ENCODE measurements around the gene RRM2. TPM values are rescaled to one million over a fixed set of nuclear protein-coding genes. Genes with fewer than 3 reads are reported as not detected.

RRM2 gene
- total and polyA plus RNA-seq, 8 donors = 1.2 to 30.3 (median 12.8) TPM

- no peaks in the 10 kb centered on the region for H3K36me3 ChIP-seq
- H3K27ac ChIP-seq = no peak overlapping the region
- H3K4me3 ChIP-seq = no peak overlapping the region
- WGBS, 5 donors = 81 to 91% (median 89%) methylated on average over 13 to 18 of the region's 18 CpGs
- no peaks in the 10 kb centered on the region for H3K27me3 ChIP-seq
- no peaks in the 10 kb centered on the region for H3K9me3 ChIP-seq
- no peak for DNase-seq
- TF ChIP-seq POLR2AphosphoS5 (IDR thresholded peaks at IDR 0.05) = no peak
- TF ChIP-seq POLR2A (IDR thresholded peaks at IDR 0.05) = no peak
- no peak for TF ChIP-seq CTCF (IDR thresholded peaks at IDR 0.05)
- no peak for TF ChIP-seq EP300 (IDR thresholded peaks at IDR 0.05)
- no peaks in the 10 kb centered on the region for H3K4me1 ChIP-seq
- intact Hi-C loops (cut with DNase I; ENCODE audit: low total_unique reads) = no loop called here
These were observed 41.3 kb downstream of the RRM2 start for GRCh38 chr2:10163498-10164486.

GRCh38 chr2:10164601-10165000 is 42.1 kb downstream of the RRM2 start:
- TF ChIP-seq POLR2A (IDR thresholded peaks at IDR 0.05) = no peak
- no peak for TF ChIP-seq CTCF (IDR thresholded peaks at IDR 0.05)
- TF ChIP-seq POLR2AphosphoS5 (IDR thresholded peaks at IDR 0.05) = no peak
- no peak for TF ChIP-seq EP300 (IDR thresholded peaks at IDR 0.05)
- Histone ChIP-seq H3K27ac (no peak overlapping the region), H3K9me3 (no peaks in the 10 kb centered on the region), H3K36me3 (no peaks in the 10 kb centered on the region), H3K4me1 (no peaks in the 10 kb centered on the region), H3K27me3 (no peaks in the 10 kb centered on the region), H3K4me3 (no peak overlapping the region)
- no peak for DNase-seq
- intact Hi-C loops (cut with DNase I; ENCODE audit: low total_unique reads) = no loop called here
- 89 to 98% (median 94%) methylated on average over 6 to 8 of the region's 8 CpGs for WGBS, 5 donors

- 91 to 99% (median 92%) methylated on average over 11 of the region's 11 CpGs for WGBS, 5 donors
- Histone ChIP-seq H3K9me3 (no peaks in the 10 kb centered on the region), H3K4me3 (no peak overlapping the region), H3K27me3 (no peaks in the 10 kb centered on the region), H3K4me1 (peaks cover 0 to 3% (median 0%) of the 10 kb centered on the region in 4 donors), H3K36me3 (no peaks in the 10 kb centered on the region), H3K27ac (no peak overlapping the region)
- intact Hi-C loops (cut with DNase I; ENCODE audit: low total_unique reads) = no loop called here
- TF ChIP-seq CTCF (IDR thresholded peaks at IDR 0.05) = no peak
- no peak for DNase-seq
These were observed 42.7 kb downstream of the RRM2 start for GRCh38 chr2:10165282-10165681.

GRCh38 chr2:10165861-10166675 is 43.5 kb downstream of the RRM2 start:
- DNase-seq = no peak
- intact Hi-C loops (cut with DNase I; ENCODE audit: low total_unique reads) = no loop called here
- whole genome bisulfite sequencing, 5 donors = 93 to 98% (median 95%) methylated on average over 19 to 26 of the region's 26 CpGs

More at GRCh38 chr2:10165861-10166675, 43.5 kb downstream of the RRM2 start:
- Histone ChIP-seq H3K27ac (no peak overlapping the region), H3K9me3 (no peaks in the 10 kb centered on the region), H3K27me3 (no peaks in the 10 kb centered on the region), H3K4me3 (no peak overlapping the region), H3K4me1 (peaks cover 0 to 7% (median 0%) of the 10 kb centered on the region in 4 donors), H3K36me3 (no peaks in the 10 kb centered on the region)
- TF ChIP-seq POLR2A (IDR thresholded peaks at IDR 0.05) (no peak), EP300 (IDR thresholded peaks at IDR 0.05) (no peak), POLR2AphosphoS5 (IDR thresholded peaks at IDR 0.05) (no peak), CTCF (IDR thresholded peaks at IDR 0.05) (no peak)

Measured in stomach (tissue), 9 donors.